Memory B cell (primary cell): ENCODE measurements around the gene JAKMIP2.

ENCODE experiments used
- ATAC-seq: fragments of 150-1000 bp; cut with Tn5 transposase; 2 replicates; pipeline ENCODE4 v1.10.0; 2021; ENCODE audit warnings: low read depth, mild to moderate bottlenecking, moderate library complexity
- DNase-seq, 2 donors: peaks; one replicate each; pipeline ENCODE4 v3.0.0; 2022; ENCODE audit warnings: low spot score in 2 of 2
- H3K27ac Mint-ChIP-seq: one replicate; pipeline ENCODE4 v1.8.0; 2022; ENCODE audit warnings: mild to moderate bottlenecking, moderate library complexity, mixed read lengths
- H3K27me3 Mint-ChIP-seq: one replicate; pipeline ENCODE4 v1.8.0; 2022; ENCODE audit warnings: mixed read lengths
- H3K36me3 Mint-ChIP-seq: one replicate; pipeline ENCODE4 v1.8.0; 2022; ENCODE audit warnings: mild to moderate bottlenecking, mixed read lengths
- H3K4me1 Mint-ChIP-seq: one replicate; pipeline ENCODE4 v1.8.0; 2022; ENCODE audit warnings: mixed read lengths
- H3K4me3 Mint-ChIP-seq: one replicate; pipeline ENCODE4 v1.8.0; 2022; ENCODE audit warnings: mild to moderate bottlenecking, moderate library complexity, mixed read lengths
- H3K9me3 Mint-ChIP-seq: one replicate; pipeline ENCODE4 v1.8.0; 2022; ENCODE audit warnings: mixed read lengths

The JAKMIP2 gene

GRCh38 chr5:147713550-147714295 is 68.8 kb downstream of the JAKMIP2 start:
- no peak for DNase-seq
- H3K9me3 Mint-ChIP-seq, result no peaks in the 10 kb centered on the region
- no peak overlapping the region for H3K27ac Mint-ChIP-seq
- no peaks in the 10 kb centered on the region for H3K36me3 Mint-ChIP-seq
- no peaks in the 10 kb centered on the region for H3K4me1 Mint-ChIP-seq
- ATAC-seq, result no peak
- no peak overlapping the region for H3K4me3 Mint-ChIP-seq
- H3K27me3 Mint-ChIP-seq, result no peaks in the 10 kb centered on the region

- Mint-ChIP-seq H3K9me3 (no peaks in the 10 kb centered on the region), H3K36me3 (no peaks in the 10 kb centered on the region), H3K4me1 (no peaks in the 10 kb centered on the region), H3K27ac (no peak overlapping the region), H3K4me3 (no peak overlapping the region), H3K27me3 (no peaks in the 10 kb centered on the region)
- DNase-seq, result no peak
- no peak for ATAC-seq
Observed at GRCh38 chr5:147712598-147712997, 69.9 kb downstream of the JAKMIP2 start.

- Mint-ChIP-seq H3K27ac (no peak overlapping the region), H3K27me3 (no peaks in the 10 kb centered on the region), H3K36me3 (no peaks in the 10 kb centered on the region), H3K4me3 (no peak overlapping the region), H3K4me1 (no peaks in the 10 kb centered on the region), H3K9me3 (no peaks in the 10 kb centered on the region)
- ATAC-seq (no peak), DNase-seq (no peak)
Observed at GRCh38 chr5:147712019-147712418, 70.5 kb downstream of the JAKMIP2 start.

GRCh38 chr5:147711019-147711418 is 71.5 kb downstream of the JAKMIP2 start:
- no peak for ATAC-seq
- no peak overlapping the region for H3K4me3 Mint-ChIP-seq
- H3K27me3 Mint-ChIP-seq, result no peaks in the 10 kb centered on the region
- H3K9me3 Mint-ChIP-seq, result no peaks in the 10 kb centered on the region
- no peak for DNase-seq
- no peaks in the 10 kb centered on the region for H3K4me1 Mint-ChIP-seq
- H3K27ac Mint-ChIP-seq, result no peak overlapping the region
- no peaks in the 10 kb centered on the region for H3K36me3 Mint-ChIP-seq

GRCh38 chr5:147708708-147709107 is 73.8 kb downstream of the JAKMIP2 start:
- no peaks in the 10 kb centered on the region for H3K36me3 Mint-ChIP-seq
- no peaks in the 10 kb centered on the region for H3K27me3 Mint-ChIP-seq
- ATAC-seq (no peak), DNase-seq (no peak)
- no peak overlapping the region for H3K4me3 Mint-ChIP-seq
- no peak overlapping the region for H3K27ac Mint-ChIP-seq
- no peaks in the 10 kb centered on the region for H3K9me3 Mint-ChIP-seq
- H3K4me1 Mint-ChIP-seq, result no peaks in the 10 kb centered on the region

- Mint-ChIP-seq H3K4me1 (no peaks in the 10 kb centered on the region), H3K4me3 (no peak overlapping the region), H3K27me3 (no peaks in the 10 kb centered on the region), H3K9me3 (peaks cover 3% of the 10 kb centered on the region), H3K36me3 (no peaks in the 10 kb centered on the region), H3K27ac (no peak overlapping the region)
- DNase-seq, result no peak
- no peak for ATAC-seq
Observed at GRCh38 chr5:147704544-147704943, 78.0 kb downstream of the JAKMIP2 start.

- Mint-ChIP-seq H3K4me1 (no peaks in the 10 kb centered on the region), H3K27ac (no peak overlapping the region), H3K36me3 (peaks cover 4% of the 10 kb centered on the region), H3K9me3 (peaks cover 17% of the 10 kb centered on the region), H3K4me3 (no peak overlapping the region), H3K27me3 (peaks cover 3% of the 10 kb centered on the region)
- no peak for ATAC-seq
- no peak for DNase-seq
Observed at GRCh38 chr5:147701468-147701867, 81.1 kb downstream of the JAKMIP2 start.

- no peak for DNase-seq
- no peak overlapping the region for H3K4me3 Mint-ChIP-seq
- H3K27me3 Mint-ChIP-seq, result peaks cover 3% of the 10 kb centered on the region
- no peak overlapping the region for H3K27ac Mint-ChIP-seq
- H3K4me1 Mint-ChIP-seq, result no peaks in the 10 kb centered on the region
- peaks cover 4% of the 10 kb centered on the region for H3K36me3 Mint-ChIP-seq
- no peak for ATAC-seq
- H3K9me3 Mint-ChIP-seq, result peaks cover 19% of the 10 kb centered on the region
Observed at GRCh38 chr5:147699496-147700088, 82.9 kb downstream of the JAKMIP2 start.

- H3K36me3 Mint-ChIP-seq, result peaks cover 4% of the 10 kb centered on the region
- H3K4me1 Mint-ChIP-seq, result no peaks in the 10 kb centered on the region
- peaks cover 3% of the 10 kb centered on the region for H3K27me3 Mint-ChIP-seq
- H3K27ac Mint-ChIP-seq, result no peak overlapping the region
- ATAC-seq (no peak), DNase-seq (no peak)
- H3K9me3 Mint-ChIP-seq, result peaks cover 21% of the 10 kb centered on the region
- H3K4me3 Mint-ChIP-seq, result no peak overlapping the region
Observed at GRCh38 chr5:147697380-147697779, 85.1 kb downstream of the JAKMIP2 start.

GRCh38 chr5:147694772-147695171 is 87.8 kb downstream of the JAKMIP2 start:
- ATAC-seq (no peak), DNase-seq (no peak)
- H3K36me3 Mint-ChIP-seq, result peaks cover 4% of the 10 kb centered on the region
- H3K27me3 Mint-ChIP-seq, result peaks cover 3% of the 10 kb centered on the region
- no peak overlapping the region for H3K4me3 Mint-ChIP-seq
- H3K4me1 Mint-ChIP-seq, result no peaks in the 10 kb centered on the region
- no peak overlapping the region for H3K27ac Mint-ChIP-seq
- peaks cover 18% of the 10 kb centered on the region for H3K9me3 Mint-ChIP-seq

GRCh38 chr5:147693233-147693632 is 89.3 kb downstream of the JAKMIP2 start:
- Mint-ChIP-seq H3K4me3 (no peak overlapping the region), H3K9me3 (peaks cover 11% of the 10 kb centered on the region), H3K27me3 (no peaks in the 10 kb centered on the region), H3K4me1 (no peaks in the 10 kb centered on the region), H3K27ac (no peak overlapping the region), H3K36me3 (peaks cover 4% of the 10 kb centered on the region)
- ATAC-seq (no peak), DNase-seq (no peak)

- no peak overlapping the region for H3K27ac Mint-ChIP-seq
Observed at GRCh38 chr5:147691130-147691529, 91.4 kb downstream of the JAKMIP2 start.

GRCh38 chr5:147690595-147690994 is 91.9 kb downstream of the JAKMIP2 start:
- Mint-ChIP-seq H3K27ac (no peak overlapping the region), H3K9me3 (peaks cover 2% of the 10 kb centered on the region), H3K27me3 (no peaks in the 10 kb centered on the region), H3K36me3 (no peaks in the 10 kb centered on the region), H3K4me1 (no peaks in the 10 kb centered on the region), H3K4me3 (no peak overlapping the region)
- no peak for DNase-seq
- no peak for ATAC-seq

More at GRCh38 chr5:147691130-147691529, 91.4 kb downstream of the JAKMIP2 start:
- Mint-ChIP-seq H3K4me1 (no peaks in the 10 kb centered on the region), H3K4me3 (no peak overlapping the region), H3K27me3 (no peaks in the 10 kb centered on the region), H3K36me3 (no peaks in the 10 kb centered on the region), H3K9me3 (peaks cover 2% of the 10 kb centered on the region)
- no peak for DNase-seq
- no peak for ATAC-seq

GRCh38 chr5:147689426-147689825 is 93.1 kb downstream of the JAKMIP2 start:
- Mint-ChIP-seq H3K4me3 (no peak overlapping the region), H3K9me3 (peaks cover 1% of the 10 kb centered on the region), H3K27ac (no peak overlapping the region), H3K4me1 (no peaks in the 10 kb centered on the region), H3K36me3 (no peaks in the 10 kb centered on the region), H3K27me3 (no peaks in the 10 kb centered on the region)
- DNase-seq, result no peak
- ATAC-seq, result no peak
